ENCODE measurements around the gene MVK.

DNA sequence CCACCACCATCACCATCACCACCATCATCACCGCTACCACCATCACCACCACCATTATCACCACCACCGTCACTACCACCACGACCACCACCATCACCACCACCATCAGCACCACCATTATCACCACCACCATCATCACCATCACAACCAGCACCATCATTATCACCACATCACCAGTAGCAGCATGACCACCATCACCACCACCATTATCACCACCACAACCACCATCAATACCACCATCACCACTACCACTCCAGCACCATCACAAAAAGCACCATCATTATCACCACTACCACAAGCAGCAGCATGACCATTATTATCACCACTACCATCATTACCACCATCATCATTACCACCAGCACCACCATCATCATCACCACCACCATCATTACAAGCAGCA, 62.1 kb downstream of the MVK start:
- no peak for TF ChIP-seq EZH2phosphoT487 (IDR thresholded peaks at IDR 0.05; ENCODE audit: insufficient read depth, low read depth)
- TF ChIP-seq EZH2 (IDR thresholded peaks at IDR 0.05; ENCODE audit: insufficient read depth, poor library complexity, severe bottlenecking) = no peak

Data from GM23248 (cell line).